ENCODE measurements around the gene LATS1.
"Not testable (repeated sequence)": the region's sequence is repeated elsewhere in the genome, so short reads cannot be mapped to it uniquely, and the experiment has no call there.

The LATS1 gene

GRCh38 chr6:149746147-149746946 is 28.4 kb upstream of the LATS1 start, which contains the start of gene NUP43:
Gene NUP43 (minus strand): TSS chr6:149746529. CDS start chr6:149746495, 34 bp downstream.
- peak; percentile 98 for DNase-seq (ENCODE audit: low read depth)

GRCh38 chr6:149745252-149745651 is 27.4 kb upstream of the LATS1 start:
- peak overlapping the region; percentile 97 for H3K4me3 ChIP-seq (ENCODE audit: low read depth, low read length)
- not testable (repeated sequence) for DNase-seq (ENCODE audit: low read depth)

More at GRCh38 chr6:149746147-149746946, 28.4 kb upstream of the LATS1 start, which contains the start of gene NUP43:
- TF ChIP-seq, protein P1, sequence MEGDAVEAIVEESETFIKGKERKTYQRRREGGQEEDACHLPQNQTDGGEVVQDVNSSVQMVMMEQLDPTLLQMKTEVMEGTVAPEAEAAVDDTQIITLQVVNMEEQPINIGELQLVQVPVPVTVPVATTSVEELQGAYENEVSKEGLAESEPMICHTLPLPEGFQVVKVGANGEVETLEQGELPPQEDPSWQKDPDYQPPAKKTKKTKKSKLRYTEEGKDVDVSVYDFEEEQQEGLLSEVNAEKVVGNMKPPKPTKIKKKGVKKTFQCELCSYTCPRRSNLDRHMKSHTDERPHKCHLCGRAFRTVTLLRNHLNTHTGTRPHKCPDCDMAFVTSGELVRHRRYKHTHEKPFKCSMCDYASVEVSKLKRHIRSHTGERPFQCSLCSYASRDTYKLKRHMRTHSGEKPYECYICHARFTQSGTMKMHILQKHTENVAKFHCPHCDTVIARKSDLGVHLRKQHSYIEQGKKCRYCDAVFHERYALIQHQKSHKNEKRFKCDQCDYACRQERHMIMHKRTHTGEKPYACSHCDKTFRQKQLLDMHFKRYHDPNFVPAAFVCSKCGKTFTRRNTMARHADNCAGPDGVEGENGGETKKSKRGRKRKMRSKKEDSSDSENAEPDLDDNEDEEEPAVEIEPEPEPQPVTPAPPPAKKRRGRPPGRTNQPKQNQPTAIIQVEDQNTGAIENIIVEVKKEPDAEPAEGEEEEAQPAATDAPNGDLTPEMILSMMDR (IDR thresholded peaks at IDR 0.05; ENCODE audit: insufficient read depth, low read depth, low read length, missing control alignments), result peak; percentile 47
- H3K4me3 ChIP-seq (ENCODE audit: low read depth, low read length), result peak within 1 kb of the TSS; percentile 97

DNA sequence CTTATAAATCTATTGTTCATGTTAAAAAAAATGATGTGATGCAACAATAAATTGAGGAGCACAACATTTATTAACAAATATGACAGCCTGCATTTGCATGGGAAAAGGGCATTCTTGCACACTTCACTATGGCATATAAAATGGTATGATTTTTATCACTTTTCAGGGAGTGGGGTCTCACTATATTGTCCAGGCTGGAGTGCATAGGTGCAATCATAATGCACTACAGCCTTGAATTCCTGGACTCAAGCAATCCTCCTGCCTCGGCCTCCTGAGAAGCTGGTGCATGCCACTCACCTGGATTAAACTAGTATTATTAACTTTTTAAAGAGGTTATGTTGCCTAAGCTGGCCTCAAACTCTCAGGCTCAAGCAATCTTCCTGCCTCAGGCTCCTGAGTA is 17.0 kb upstream of the LATS1 start:
- no peak for DNase-seq (ENCODE audit: low read depth)
- no peak overlapping the region for H3K4me3 ChIP-seq (ENCODE audit: low read depth, low read length)
- TF ChIP-seq, protein P1 (IDR thresholded peaks at IDR 0.05; ENCODE audit: insufficient read depth, low read depth, low read length, missing control alignments), result no peak

DNA sequence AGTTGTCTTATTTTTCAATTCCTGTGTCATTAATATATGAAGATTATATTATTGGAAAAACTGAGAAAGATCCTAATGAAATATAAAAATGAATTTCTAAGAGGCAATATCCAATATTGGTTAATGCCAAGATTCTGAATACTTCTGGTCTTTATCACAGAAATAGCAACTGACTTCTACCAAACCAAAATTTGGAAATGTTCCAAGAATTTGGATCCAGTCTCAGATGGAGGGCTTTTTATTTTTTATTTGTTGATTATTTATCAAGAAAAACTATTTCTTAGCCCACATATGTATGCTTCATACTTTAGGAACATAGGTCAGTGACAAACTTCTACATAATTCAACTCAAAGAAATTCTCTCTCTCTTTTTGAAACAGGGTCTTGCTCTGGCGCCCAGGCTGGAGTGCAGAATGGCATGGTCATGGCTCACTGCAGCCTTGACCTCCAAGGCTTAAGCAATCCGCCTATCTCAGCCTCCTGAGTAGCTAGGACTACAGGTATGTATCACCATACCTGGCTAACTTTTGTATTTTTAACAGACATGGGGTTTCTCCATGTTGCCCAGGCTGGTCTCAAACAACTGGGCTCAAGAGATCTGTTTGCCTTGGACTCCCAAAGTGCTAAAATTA is 15.3 kb upstream of the LATS1 start:
- no peak overlapping the region for H3K4me3 ChIP-seq (ENCODE audit: low read depth, low read length)
- DNase-seq (ENCODE audit: low read depth), result no peak
- TF ChIP-seq, protein P1 (IDR thresholded peaks at IDR 0.05; ENCODE audit: insufficient read depth, low read depth, low read length, missing control alignments), result no peak

DNA sequence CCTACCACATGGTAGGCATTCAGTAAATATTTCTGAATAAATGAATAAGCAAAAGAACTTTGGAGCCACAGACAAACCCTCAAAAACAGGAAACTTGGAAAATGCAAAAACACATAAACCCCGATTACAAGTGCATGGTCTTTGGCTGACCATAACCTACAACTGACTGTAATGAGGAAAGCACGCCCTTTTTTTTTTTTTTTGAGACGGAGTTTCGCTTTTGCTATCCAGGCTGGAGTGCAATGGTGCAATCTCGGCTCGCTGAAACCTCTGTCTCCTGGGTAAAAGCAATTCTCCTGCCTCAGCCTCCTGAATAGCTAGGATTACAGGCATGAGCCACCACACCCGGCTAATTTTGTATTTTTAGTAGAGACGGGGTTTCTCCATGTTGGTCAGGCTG is 11.9 kb upstream of the LATS1 start:
- H3K4me3 ChIP-seq (ENCODE audit: low read depth, low read length), result no peak overlapping the region
- DNase-seq (ENCODE audit: low read depth), result no peak
- TF ChIP-seq, protein P1 (IDR thresholded peaks at IDR 0.05; ENCODE audit: insufficient read depth, low read depth, low read length, missing control alignments), result no peak

DNA sequence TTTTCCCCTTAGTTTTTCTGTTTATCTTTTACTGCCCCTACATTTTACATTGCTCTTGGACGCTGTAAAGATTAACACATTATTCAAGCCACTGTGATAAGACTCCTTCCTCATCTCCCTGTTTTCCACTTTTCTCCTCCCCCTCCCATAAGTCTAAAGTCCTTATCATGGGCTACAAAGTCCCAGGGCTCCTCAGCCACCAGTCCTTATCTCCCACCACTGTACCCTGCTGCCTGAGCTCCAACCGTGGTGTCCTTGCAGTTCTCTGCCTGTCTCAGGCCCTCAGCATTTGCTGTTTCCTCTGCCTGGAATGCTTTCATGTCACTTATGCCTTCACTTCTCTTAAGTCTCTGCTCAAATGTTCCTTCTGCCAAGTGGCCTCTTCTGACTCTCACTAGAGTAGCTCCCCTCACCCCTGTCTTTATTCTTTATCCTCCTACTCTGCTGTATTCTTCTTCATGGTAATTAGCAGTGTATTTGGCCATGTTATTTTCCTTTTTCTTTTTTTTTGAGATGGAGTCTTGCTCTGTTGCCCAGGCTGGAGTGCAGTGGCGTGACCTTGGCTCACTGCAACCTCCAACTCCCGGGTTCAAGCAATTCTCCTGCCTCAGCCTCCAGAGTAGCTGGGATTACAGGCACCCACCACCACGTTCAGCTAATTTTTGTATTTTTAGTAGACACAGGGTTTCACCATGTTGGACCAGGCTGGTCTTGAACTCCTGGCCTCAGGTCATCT is 10.8 kb upstream of the LATS1 start:
- no peak overlapping the region for H3K4me3 ChIP-seq (ENCODE audit: low read depth, low read length)
- TF ChIP-seq, protein P1 (IDR thresholded peaks at IDR 0.05; ENCODE audit: insufficient read depth, low read depth, low read length, missing control alignments), result no peak
- DNase-seq (ENCODE audit: low read depth), result no peak
